CD14-positive monocyte (primary cell): Measurements from ENCODE around the gene ODC1. TPM values are rescaled to one million over a fixed set of nuclear protein-coding genes. Genes with fewer than 3 reads are reported as not detected.
A peak's percentile ranks its signal among the peaks of the same experiment; 100 is the strongest.

ENCODE experiments used
- DNase-seq, 3 donors: peaks; one replicate each; pipeline ENCODE4 v3.0.0-alpha.2; 2011 to 2022
- H2AFZ ChIP-seq: 2 replicates; pipeline ENCODE4 v1.6.0; 2012; ENCODE audit warnings: mild to moderate bottlenecking, low read depth, low read length, inconsistent platforms; ENCODE audit not compliant: insufficient read depth, poor library complexity, severe bottlenecking
- H3K27ac ChIP-seq, 2 donors: 1 replicate in 1 of 2; 2 replicates in 1 of 2; pipeline ENCODE4 v1.5.1; 2012 to 2013; ENCODE audit warnings: low read length in 2 of 2, control low read depth in 1 of 2, inconsistent platforms in 1 of 2, low read depth in 1 of 2, mild to moderate bottlenecking in 1 of 2
- H3K27me3 ChIP-seq, 2 donors: one replicate each; pipeline versions ENCODE4 v1.6.0 to v1.6.1; 2011 to 2013; ENCODE audit warnings: low read length in 2 of 2; ENCODE audit not compliant: control insufficient read depth in 2 of 2, insufficient read depth in 2 of 2
- H3K36me3 ChIP-seq, 2 donors: replicated peaks in 1 of 2; 1 replicate in 1 of 2; 2 replicates in 1 of 2; pipeline versions ENCODE4 v1.5.1 to v1.6.1; 2012 to 2013; ENCODE audit warnings: low read length in 2 of 2, control low read depth in 1 of 2, inconsistent platforms in 1 of 2, mild to moderate bottlenecking in 1 of 2; ENCODE audit not compliant: insufficient read depth in 2 of 2, control insufficient read depth in 1 of 2
- H3K4me1 ChIP-seq, 2 donors: 1 replicate in 1 of 2; 2 replicates in 1 of 2; pipeline versions ENCODE4 v1.5.1 to v1.6.1; 2012 to 2013; ENCODE audit warnings: low read length in 2 of 2, control low read depth in 1 of 2, inconsistent platforms in 1 of 2, mild to moderate bottlenecking in 1 of 2, moderate library complexity in 1 of 2; ENCODE audit not compliant: insufficient read depth in 2 of 2, control insufficient read depth in 1 of 2
- H3K4me2 ChIP-seq: replicated peaks from 2 replicates; pipeline ENCODE3; 2012; ENCODE audit warnings: low read length, moderate library complexity, mild to moderate bottlenecking; ENCODE audit not compliant: poor library complexity, severe bottlenecking; ENCODE audit errors: extremely low read depth
- H3K4me3 ChIP-seq, 3 experiments: fragments of 200-600 bp in 1 of 3; sonication (generic) in 1 of 3; replicated peaks in 1 of 3; 1 replicate in 2 of 3; 2 replicates in 1 of 3; pipeline ENCODE4 v1.5.1; 2011 to 2013; ENCODE audit warnings: low read length in 3 of 3, mild to moderate bottlenecking in 3 of 3, control low read depth in 2 of 3, low read depth in 2 of 3, inconsistent platforms in 1 of 3, moderate library complexity in 1 of 3
- H3K79me2 ChIP-seq: 2 replicates; pipeline ENCODE4 v1.6.0; 2012; ENCODE audit warnings: mild to moderate bottlenecking, control low read depth, inconsistent platforms, low read length, moderate library complexity; ENCODE audit not compliant: insufficient read depth
- H3K9ac ChIP-seq: 2 replicates; pipeline ENCODE4 v1.6.0; 2017; ENCODE audit warnings: low read length, mild to moderate bottlenecking; ENCODE audit not compliant: insufficient read depth, poor library complexity, severe bottlenecking
- H3K9me3 ChIP-seq, 2 donors: replicated peaks in 1 of 2; 1 replicate in 1 of 2; 2 replicates in 1 of 2; pipeline versions ENCODE4 v1.5.1 to v1.6.1; 2012 to 2013; ENCODE audit warnings: low read length in 2 of 2, control low read depth in 1 of 2; ENCODE audit not compliant: control insufficient read depth in 1 of 2, insufficient read depth in 1 of 2
- H4K20me1 ChIP-seq: 2 replicates; pipeline ENCODE4 v1.6.0; 2012; ENCODE audit warnings: mild to moderate bottlenecking, low read length, control low read depth, moderate library complexity; ENCODE audit not compliant: insufficient read depth
- H3K27ac Mint-ChIP-seq, 7 donors: one replicate each; pipeline ENCODE4 v1.8.0; 2020; ENCODE audit warnings: mild to moderate bottlenecking in 7 of 7, mixed read lengths in 7 of 7, moderate library complexity in 6 of 7, inconsistent platforms in 2 of 7
- H3K27me3 Mint-ChIP-seq, 3 donors: one replicate each; pipeline ENCODE4 v1.8.0; 2021 to 2022; ENCODE audit warnings: low read depth in 3 of 3, mild to moderate bottlenecking in 3 of 3, mixed read lengths in 3 of 3, moderate library complexity in 3 of 3, inconsistent platforms in 1 of 3
- H3K36me3 Mint-ChIP-seq, 2 donors: one replicate each; pipeline ENCODE4 v1.8.0; 2020; ENCODE audit warnings: mixed read lengths in 2 of 2, inconsistent platforms in 1 of 2, mild to moderate bottlenecking in 1 of 2
- H3K4me1 Mint-ChIP-seq: one replicate; pipeline ENCODE4 v1.8.0; 2020; ENCODE audit warnings: mild to moderate bottlenecking, mixed read lengths
- H3K4me3 Mint-ChIP-seq, 2 donors: one replicate each; pipeline ENCODE4 v1.8.0; 2020; ENCODE audit warnings: mild to moderate bottlenecking in 2 of 2, mixed read lengths in 2 of 2, moderate library complexity in 1 of 2
- H3K9me3 Mint-ChIP-seq, 7 donors: one replicate each; pipeline ENCODE4 v1.8.0; 2020 to 2022; ENCODE audit warnings: mixed read lengths in 7 of 7, mild to moderate bottlenecking in 6 of 7, moderate library complexity in 6 of 7, inconsistent platforms in 2 of 7
- CTCF ChIP-seq: fragments of 200-600 bp; IDR thresholded peaks from one replicate; pipeline ENCODE4 v1.8.0; 2022; ENCODE audit warnings: antibody characterized with exemption, mild to moderate bottlenecking
- WGBS: methylation state at CpG from one replicate; pipeline ENCODE4 v1.1.5; 2013; ENCODE audit warnings: missing lambda C conversion rate; ENCODE audit not compliant: insufficient coverage; 5-methylcytosine and 5-hydroxymethylcytosine counted together
- intact Hi-C, 2 donors: fragments of 100-400 bp; cut with micrococcal nuclease; formaldehyde crosslinking; loops; one replicate each; pipeline versions ENCODE4 v1.15.0 to v1.15.1; 2023
- polyA plus RNA-seq, 3 donors: library from polyadenylated mRNA; depleted of rRNA in 1 of 3; unstranded in 2 of 3; stranded (reverse) in 1 of 3; fragments of 300-500 nt in 2 of 3; fragments of >200 nt in 1 of 3; fragmentation: Illumina TruSeq in 2 of 3; gene quantifications; 1 replicate in 2 of 3; 2 replicates in 1 of 3; pipeline ENCODE4 v1.2.3, GENCODE V29; 2012 to 2021

The ODC1 gene
- polyA plus RNA-seq, 3 donors: 22.7 to 27.3 (median 23.6) TPM

- Histone ChIP-seq H3K4me1 (peaks cover 15% of the 10 kb centered on the region in 2 donors), H3K36me3 (peaks cover 16 to 53% of the 10 kb centered on the region in 2 donors), H3K4me3 (no peak overlapping the region), H3K4me2 (no peak overlapping the region), H3K9me3 (no peaks in the 10 kb centered on the region), H3K79me2 (peaks cover 30% of the 10 kb centered on the region), H4K20me1 (peaks cover 32% of the 10 kb centered on the region), H3K27ac (no peak overlapping the region), H3K27me3 (no peaks in the 10 kb centered on the region), H3K9ac (no peak overlapping the region), H2AFZ (no peak overlapping the region)
- Mint-ChIP-seq H3K9me3 (peaks cover 0 to 6% (median 3%) of the 10 kb centered on the region in 7 donors), H3K27ac (no peak overlapping the region), H3K4me3 (no peak overlapping the region), H3K27me3 (peaks cover 0 to under 1% (median 0%) of the 10 kb centered on the region in 3 donors), H3K36me3 (peaks cover 41 to 61% of the 10 kb centered on the region in 2 donors), H3K4me1 (peaks cover 25% of the 10 kb centered on the region)
- DNase-seq: no peak
- intact Hi-C loops: loop anchor here in 1 of 2 donors (5.0 kb wide), 1 partner anchor 98 kb away; no protein-coding TSS in a partner anchor
- 100% methylated on average over 8 of the region's 8 CpGs for WGBS
- TF ChIP-seq CTCF: no peak
Observed at GRCh38 chr2:10415048-10415447, 33.1 kb downstream of the ODC1 start.

- peaks cover 30% of the 10 kb centered on the region for H3K4me1 Mint-ChIP-seq
- Histone ChIP-seq H3K9ac (no peak overlapping the region), H3K4me1 (peaks cover 19 to 20% of the 10 kb centered on the region in 2 donors)
Observed at GRCh38 chr2:10414591-10414990, 33.5 kb downstream of the ODC1 start.

More at GRCh38 chr2:10414591-10414990, 33.5 kb downstream of the ODC1 start:
- Histone ChIP-seq H3K36me3 (peaks cover 11 to 49% of the 10 kb centered on the region in 2 donors), H3K27ac (no peak overlapping the region), H3K79me2 (peaks cover 30% of the 10 kb centered on the region), H4K20me1 (peaks cover 32% of the 10 kb centered on the region), H2AFZ (no peak overlapping the region), H3K9me3 (no peaks in the 10 kb centered on the region), H3K27me3 (no peaks in the 10 kb centered on the region), H3K4me3 (no peak overlapping the region), H3K4me2 (no peak overlapping the region)
- no peak overlapping the region for H3K4me3 Mint-ChIP-seq
- WGBS: 100% methylated on average over 2 of the region's 10 CpGs
- DNase-seq: no peak
- H3K9me3 Mint-ChIP-seq: peaks cover 0 to 6% (median 3%) of the 10 kb centered on the region in 7 donors
- TF ChIP-seq CTCF: no peak
- H3K36me3 Mint-ChIP-seq: peaks cover 38 to 56% of the 10 kb centered on the region in 2 donors
- intact Hi-C loops: loop anchor here (5.0 kb wide), 2 partner anchors 112 to 292 kb away; partner anchors contain the start of genes HPCAL1 (in 1 of the 2) and RRM2 (in 1 of the 2)
- peaks cover 0 to 5% (median 0%) of the 10 kb centered on the region in 3 donors for H3K27me3 Mint-ChIP-seq
- H3K27ac Mint-ChIP-seq: peak overlapping the region in 3 of 7 donors; percentile 13 to 55 (median 50)
